ENCODE measurements around the gene PRSS50.

Gene PRSS50

GRCh38 chr3:46724424-46724823 lies 6.8 kb upstream of the PRSS50 start:
- peak; percentile 60 to 65 for ATAC-seq

GRCh38 chr3:46722443-46722842 lies 4.8 kb upstream of the PRSS50 start:
- no peak for ATAC-seq

- ATAC-seq = no peak
Measured at GRCh38 chr3:46721009-46721408, 3.3 kb upstream of the PRSS50 start.

- ATAC-seq = no peak
Measured at GRCh38 chr3:46719735-46720271, 2.1 kb upstream of the PRSS50 start.

- ATAC-seq = no peak
Measured at GRCh38 chr3:46719044-46719565, 1.4 kb upstream of the PRSS50 start.

GRCh38 chr3:46716461-46717441 lies 918 bp downstream of the PRSS50 start:
- ATAC-seq = no peak

- ATAC-seq = no peak
Measured at GRCh38 chr3:46715507-46716175, 2.0 kb downstream of the PRSS50 start.

- no peak for ATAC-seq
Measured at GRCh38 chr3:46714728-46715506, 2.8 kb downstream of the PRSS50 start.

GRCh38 chr3:46713898-46714552 lies 3.6 kb downstream of the PRSS50 start:
- peak; percentile 65 to 69 for ATAC-seq

- ATAC-seq = no peak
Measured at GRCh38 chr3:46713050-46713897, 4.4 kb downstream of the PRSS50 start.

- ATAC-seq = no peak
Measured at GRCh38 chr3:46712191-46713049, 5.2 kb downstream of the PRSS50 start.

GRCh38 chr3:46711760-46712159 lies 5.9 kb downstream of the PRSS50 start:
- ATAC-seq = no peak

- no peak for ATAC-seq
Measured at GRCh38 chr3:46711305-46711704, 6.4 kb downstream of the PRSS50 start.

- no peak for ATAC-seq
Measured at GRCh38 chr3:46710671-46711295, 6.9 kb downstream of the PRSS50 start.

- no peak for ATAC-seq
Measured at GRCh38 chr3:46710229-46710628, 7.4 kb downstream of the PRSS50 start.

GRCh38 chr3:46709721-46710120 lies 7.9 kb downstream of the PRSS50 start:
- no peak for ATAC-seq

GRCh38 chr3:46709157-46709654 lies 8.5 kb downstream of the PRSS50 start:
- ATAC-seq = no peak

GRCh38 chr3:46708401-46709156 lies 9.1 kb downstream of the PRSS50 start:
- ATAC-seq = no peak

- no peak for ATAC-seq
Measured at GRCh38 chr3:46707601-46708011, 10.1 kb downstream of the PRSS50 start.

Data from activated CD4-positive, CD25-positive, alpha-beta regulatory T cell treated with anti-CD3 and anti-CD28 coated beads, Interleukin-2, amount 50 U/mL, for 24 hours (primary cell).